ENCODE data around the gene AK4. TPM values are rescaled to one million over a fixed set of nuclear protein-coding genes. Genes with fewer than 3 reads are reported as not detected.

The AK4 gene
- total RNA-seq, 1 donor from 2014 or later, result 36.6 TPM

DNA sequence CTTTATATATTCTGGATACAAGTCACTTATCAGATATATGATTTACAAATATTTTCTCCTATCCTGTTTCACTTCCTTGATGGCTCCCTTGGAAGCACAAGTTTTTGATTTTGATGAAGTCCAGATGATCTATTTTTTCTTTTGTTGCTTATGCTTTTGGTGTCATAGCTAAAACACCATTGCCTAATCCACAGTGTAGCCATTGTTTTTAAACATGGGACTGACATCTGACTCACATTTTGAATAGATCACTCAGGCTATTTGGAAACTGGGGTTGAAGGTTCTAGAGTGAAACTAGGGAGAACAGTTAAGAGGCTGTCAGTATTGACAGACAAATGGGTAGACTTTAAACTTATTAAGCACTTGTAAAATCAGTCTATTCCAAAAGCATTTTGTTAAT, 16.6 kb downstream of the AK4 start:
- no peak for DNase-seq (ENCODE audit: low read depth)
- TF ChIP-seq, protein P1, sequence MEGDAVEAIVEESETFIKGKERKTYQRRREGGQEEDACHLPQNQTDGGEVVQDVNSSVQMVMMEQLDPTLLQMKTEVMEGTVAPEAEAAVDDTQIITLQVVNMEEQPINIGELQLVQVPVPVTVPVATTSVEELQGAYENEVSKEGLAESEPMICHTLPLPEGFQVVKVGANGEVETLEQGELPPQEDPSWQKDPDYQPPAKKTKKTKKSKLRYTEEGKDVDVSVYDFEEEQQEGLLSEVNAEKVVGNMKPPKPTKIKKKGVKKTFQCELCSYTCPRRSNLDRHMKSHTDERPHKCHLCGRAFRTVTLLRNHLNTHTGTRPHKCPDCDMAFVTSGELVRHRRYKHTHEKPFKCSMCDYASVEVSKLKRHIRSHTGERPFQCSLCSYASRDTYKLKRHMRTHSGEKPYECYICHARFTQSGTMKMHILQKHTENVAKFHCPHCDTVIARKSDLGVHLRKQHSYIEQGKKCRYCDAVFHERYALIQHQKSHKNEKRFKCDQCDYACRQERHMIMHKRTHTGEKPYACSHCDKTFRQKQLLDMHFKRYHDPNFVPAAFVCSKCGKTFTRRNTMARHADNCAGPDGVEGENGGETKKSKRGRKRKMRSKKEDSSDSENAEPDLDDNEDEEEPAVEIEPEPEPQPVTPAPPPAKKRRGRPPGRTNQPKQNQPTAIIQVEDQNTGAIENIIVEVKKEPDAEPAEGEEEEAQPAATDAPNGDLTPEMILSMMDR (conservative IDR thresholded peaks at IDR 0.05; ENCODE audit: low read depth, low read length), result no peak
- H3K4me3 ChIP-seq (ENCODE audit: low read depth, low read length), result no peak overlapping the region

DNA sequence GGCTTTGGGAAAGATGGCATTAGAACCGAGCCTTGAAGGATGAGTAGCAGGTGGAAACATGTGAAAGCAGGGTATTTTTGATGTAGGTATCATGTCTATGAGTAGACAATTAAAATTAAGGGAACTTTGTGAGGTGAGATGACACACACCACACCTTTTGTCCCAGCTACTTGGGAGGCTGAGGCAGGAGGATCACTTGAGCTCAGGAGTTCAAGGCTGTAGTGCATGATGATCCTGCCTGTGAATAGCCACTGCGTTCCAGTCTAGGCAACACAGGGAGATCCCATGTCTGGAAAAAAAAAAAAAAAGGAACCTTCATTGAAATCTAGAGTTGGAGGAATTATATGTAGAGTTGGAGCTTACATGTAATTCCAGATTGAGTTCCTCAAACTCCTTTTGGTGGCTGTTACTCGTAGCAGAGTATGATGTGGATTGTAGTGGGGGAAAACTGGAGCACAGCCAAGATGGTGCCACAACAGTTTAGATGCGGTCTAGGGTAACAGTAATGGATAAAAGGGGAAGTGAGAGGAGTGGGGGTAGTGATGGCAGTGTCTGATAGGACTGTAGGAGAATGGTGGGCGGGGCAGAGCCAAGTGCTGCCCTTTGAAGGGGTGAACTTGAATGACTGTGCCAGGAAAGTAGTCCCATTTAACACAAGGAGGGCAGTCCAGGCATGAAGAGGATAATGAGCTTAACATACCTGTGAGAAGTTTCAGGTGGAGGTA, 17.4 kb downstream of the AK4 start:
- H3K4me3 ChIP-seq (ENCODE audit: low read depth, low read length), result no peak overlapping the region
- no peak for DNase-seq (ENCODE audit: low read depth)
- TF ChIP-seq, protein P1 (conservative IDR thresholded peaks at IDR 0.05; ENCODE audit: low read depth, low read length), result no peak

DNA sequence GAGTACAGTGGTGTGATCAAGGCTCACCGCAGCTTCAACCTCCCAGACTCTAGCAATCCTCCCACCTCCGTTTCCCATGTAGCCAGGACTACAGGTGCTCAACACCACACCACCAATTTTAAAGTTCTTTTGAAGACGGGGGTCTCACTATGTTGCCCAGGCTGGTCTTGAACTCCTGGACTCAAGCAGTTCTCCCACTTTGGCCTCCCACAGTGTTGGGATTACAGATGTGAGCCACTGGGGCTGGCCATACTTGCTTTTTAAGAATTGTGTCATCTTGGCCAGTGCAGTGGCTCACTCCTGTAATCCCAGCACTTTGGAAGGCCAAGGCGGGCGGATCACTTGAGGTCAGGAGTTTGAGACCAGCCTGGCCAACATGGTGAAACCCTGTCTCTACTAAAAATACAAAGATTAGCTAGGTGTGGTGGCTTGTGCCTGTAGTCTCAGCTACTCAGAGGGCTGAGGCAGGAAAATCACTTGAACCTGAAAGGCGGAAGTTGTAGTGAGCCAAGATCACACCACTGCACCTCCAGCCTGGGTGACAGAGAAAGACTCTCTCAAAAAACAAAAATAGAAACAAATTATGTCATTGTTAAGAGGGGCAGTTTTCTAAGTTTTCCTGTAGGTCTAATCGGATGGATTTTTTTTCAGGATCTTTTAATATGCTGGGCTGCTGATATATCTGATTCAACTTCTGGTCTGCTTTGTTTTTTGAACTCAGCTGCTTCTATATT, 18.7 kb downstream of the AK4 start:
- DNase-seq (ENCODE audit: low read depth), result no peak
- H3K4me3 ChIP-seq (ENCODE audit: low read depth, low read length), result no peak overlapping the region

DNA sequence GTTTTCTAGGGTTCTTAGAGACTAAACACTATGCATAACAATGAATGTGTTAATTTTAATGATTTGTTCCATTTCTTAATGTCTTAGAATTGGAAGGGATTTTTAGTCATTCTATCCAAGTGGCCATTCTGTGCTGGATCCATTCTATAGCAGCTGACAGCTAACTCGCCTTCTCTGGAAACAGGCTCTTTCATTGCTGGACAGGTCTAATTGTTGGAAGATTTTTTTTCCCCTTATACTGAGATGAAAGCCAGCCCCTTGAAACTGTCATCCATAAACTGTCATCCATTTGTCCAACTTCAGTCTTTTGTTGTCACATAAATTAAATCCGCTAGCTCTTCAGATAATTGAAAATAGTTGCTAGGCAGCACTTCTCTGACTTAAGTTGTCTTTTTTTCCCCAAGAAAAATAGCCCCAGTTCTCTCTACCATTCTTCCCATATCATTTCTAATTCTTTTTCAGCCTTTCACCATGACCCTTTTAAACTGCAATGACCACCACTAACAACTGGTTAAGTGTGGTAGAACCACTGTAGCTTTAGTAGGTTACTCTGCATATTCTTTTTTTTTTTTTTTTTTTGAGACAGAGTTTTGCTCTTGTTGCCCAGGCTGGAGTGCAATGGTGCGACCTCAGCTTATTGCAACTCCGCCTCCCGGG, 19.7 kb downstream of the AK4 start:
- DNase-seq (ENCODE audit: low read depth), result no peak
- no peak overlapping the region for H3K4me3 ChIP-seq (ENCODE audit: low read depth, low read length)
- TF ChIP-seq, protein P1 (conservative IDR thresholded peaks at IDR 0.05; ENCODE audit: low read depth, low read length), result no peak

More for the DNA sequence above, 18.7 kb downstream of the AK4 start:
- TF ChIP-seq, protein P1 (conservative IDR thresholded peaks at IDR 0.05; ENCODE audit: low read depth, low read length), result no peak

DNA sequence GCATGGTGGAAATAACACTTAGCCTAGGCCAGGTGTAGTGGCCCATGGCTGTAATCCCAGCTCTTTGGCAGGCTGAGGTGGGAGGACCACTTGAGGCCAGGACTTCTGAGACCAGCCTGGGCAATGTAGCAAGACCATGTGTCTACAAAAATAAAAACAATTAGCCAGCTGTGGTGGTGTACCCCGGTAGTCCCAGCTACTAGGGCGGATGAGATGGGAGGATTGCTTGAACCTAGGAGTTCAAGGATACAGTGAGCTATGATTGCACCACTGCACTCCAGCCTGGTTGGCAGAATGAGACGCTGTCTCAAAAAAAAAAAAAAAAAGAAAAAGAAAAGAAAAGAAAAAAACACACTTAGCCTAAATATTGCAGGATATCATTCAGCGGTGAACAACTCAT, 20.9 kb downstream of the AK4 start:
- DNase-seq (ENCODE audit: low read depth), result no peak
- no peak overlapping the region for H3K4me3 ChIP-seq (ENCODE audit: low read depth, low read length)
- TF ChIP-seq, protein P1 (conservative IDR thresholded peaks at IDR 0.05; ENCODE audit: low read depth, low read length), result no peak

DNA sequence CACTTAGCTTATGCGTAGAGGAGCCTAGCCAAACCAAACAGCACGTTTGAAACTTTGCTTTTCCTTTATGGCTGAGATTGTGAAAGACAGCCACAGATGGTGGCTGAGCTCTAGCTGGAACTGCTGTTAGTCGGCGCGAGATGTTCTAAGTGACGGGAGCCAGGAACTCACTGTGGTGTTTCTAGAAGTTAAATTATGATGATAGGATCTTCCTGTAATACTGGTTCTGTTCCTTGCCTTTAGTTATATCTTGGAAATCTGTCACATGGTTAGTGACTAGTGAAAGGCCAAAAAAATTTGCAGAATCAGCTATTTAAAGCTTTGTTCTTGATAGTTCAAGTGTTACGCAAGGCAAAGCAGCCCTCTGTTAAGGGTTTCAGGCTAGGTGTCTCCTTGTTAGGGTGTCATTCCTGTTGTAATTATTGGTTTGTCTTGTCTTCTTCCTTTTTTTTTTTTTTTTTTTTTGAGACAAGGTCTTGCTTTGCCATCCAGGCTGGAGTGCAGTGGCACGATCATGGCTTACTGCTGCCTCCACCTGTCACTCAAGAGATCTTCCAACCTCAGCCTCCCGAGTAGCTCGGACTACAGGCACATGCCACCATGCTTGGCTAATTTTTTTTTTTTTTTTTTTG, 22.6 kb downstream of the AK4 start:
- TF ChIP-seq, protein P1 (conservative IDR thresholded peaks at IDR 0.05; ENCODE audit: low read depth, low read length), result no peak
- no peak for DNase-seq (ENCODE audit: low read depth)
- H3K4me3 ChIP-seq (ENCODE audit: low read depth, low read length), result peak overlapping the region; percentile 19
